GM18520 (cell line): ENCODE data around the gene MISP.
"Not testable (repeated sequence)": the region's sequence is repeated elsewhere in the genome, so short reads cannot be mapped to it uniquely, and the experiment has no call there.

Experiments used
- ATAC-seq: cut with Tn5 transposase; IDR thresholded peaks from one replicate; pipeline ENCODE4 v1.9.1; 2021; ENCODE audit not compliant: unreplicated experiment

The MISP gene

DNA sequence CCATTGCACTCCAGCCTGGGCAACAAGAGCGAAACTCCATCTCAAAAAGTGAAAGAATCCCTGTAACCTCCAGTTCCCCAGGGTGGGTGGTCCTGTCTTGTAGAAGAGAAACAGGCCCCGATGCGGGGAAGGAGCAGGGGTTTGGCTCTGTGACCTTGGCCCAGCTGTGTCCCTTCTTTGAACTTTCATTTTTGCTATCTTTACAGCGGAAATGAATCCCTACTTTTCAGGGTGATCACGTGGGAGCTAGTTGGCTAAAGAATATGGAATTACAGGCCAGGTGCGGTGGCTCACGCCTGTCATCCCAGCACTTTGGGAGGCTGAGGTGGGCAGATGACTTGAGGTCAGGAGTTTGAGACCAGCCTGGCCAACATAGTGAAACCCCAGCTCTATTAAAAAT lies 5.8 kb upstream of the MISP start:
- not testable (repeated sequence) for ATAC-seq

DNA sequence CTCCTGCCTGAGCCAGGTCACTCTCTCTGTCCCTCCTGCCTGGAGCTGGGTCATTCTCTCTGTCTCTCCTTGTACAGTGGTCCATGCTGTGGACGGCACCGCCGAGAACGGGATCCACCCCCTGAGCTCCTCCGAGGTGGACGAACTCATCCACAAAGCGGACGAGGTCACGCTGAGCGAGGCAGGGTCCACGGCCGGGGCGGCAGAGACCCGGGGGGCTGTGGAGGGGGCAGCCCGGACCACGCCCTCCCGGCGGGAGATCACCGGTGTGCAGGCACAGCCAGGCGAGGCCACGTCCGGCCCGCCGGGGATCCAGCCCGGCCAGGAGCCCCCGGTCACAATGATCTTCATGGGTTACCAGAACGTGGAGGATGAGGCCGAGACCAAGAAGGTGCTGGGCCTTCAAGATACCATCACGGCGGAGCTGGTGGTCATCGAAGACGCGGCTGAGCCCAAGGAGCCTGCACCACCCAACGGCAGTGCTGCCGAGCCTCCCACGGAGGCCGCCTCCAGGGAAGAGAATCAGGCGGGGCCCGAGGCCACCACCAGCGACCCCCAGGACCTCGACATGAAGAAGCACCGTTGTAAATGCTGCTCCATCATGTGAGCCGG lies 4.6 kb upstream of the MISP start:
- ATAC-seq: no peak

GRCh38 chr19:746956-747355 lies 4.0 kb upstream of the MISP start:
- ATAC-seq: no peak

DNA sequence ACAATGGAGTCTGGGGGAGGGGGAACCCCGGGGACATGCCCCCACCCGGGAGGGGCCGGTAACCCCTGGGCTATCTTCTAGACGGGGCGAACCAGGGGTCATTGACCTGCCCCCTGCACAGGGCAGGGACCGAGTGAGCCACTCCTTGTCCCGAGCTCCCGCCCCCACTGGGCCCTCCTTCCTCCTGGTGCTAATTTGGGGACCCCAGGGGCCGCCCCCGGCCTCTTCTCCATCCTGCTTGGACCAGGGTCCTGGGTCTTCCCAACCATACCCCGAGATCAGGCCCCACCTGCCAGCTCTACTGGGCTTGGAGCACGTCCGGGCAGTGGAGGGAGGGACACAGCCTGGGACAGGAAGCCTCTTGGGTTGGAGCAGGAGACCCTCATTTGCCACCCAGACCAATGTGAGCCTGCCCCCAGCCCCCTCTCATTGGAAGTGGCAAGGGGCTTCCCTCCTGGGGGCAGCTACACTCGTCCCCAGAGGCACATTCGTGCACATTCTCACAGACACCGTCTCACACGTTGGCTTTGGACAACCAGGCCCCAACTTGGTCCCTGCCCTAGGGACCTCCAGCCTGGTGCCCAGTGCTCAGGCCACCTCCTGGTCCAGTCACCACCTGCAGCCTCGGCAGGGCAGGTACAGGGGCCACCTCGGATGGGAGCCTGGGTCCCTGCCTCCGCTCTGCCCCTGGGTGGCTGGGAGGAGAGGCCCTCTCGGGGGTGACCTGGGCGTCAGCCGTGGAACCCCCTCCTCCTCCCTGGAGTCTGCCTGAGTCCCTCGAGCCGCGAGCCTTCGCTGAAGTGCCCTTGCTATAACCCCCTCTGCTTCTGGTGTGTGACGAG lies 3.3 kb upstream of the MISP start:
- no peak for ATAC-seq

GRCh38 chr19:748274-748598 lies 2.7 kb upstream of the MISP start:
- no peak for ATAC-seq

- ATAC-seq: no peak
Observed at GRCh38 chr19:749811-750210, 1.1 kb upstream of the MISP start.

- no peak for ATAC-seq
Observed at GRCh38 chr19:751501-752341, 809 bp downstream of the MISP start.

GRCh38 chr19:752652-753517 lies 2.0 kb downstream of the MISP start:
- no peak for ATAC-seq

GRCh38 chr19:754530-754929 lies 3.6 kb downstream of the MISP start:
- no peak for ATAC-seq

- no peak for ATAC-seq
Observed at GRCh38 chr19:755063-755462, 4.2 kb downstream of the MISP start.

DNA sequence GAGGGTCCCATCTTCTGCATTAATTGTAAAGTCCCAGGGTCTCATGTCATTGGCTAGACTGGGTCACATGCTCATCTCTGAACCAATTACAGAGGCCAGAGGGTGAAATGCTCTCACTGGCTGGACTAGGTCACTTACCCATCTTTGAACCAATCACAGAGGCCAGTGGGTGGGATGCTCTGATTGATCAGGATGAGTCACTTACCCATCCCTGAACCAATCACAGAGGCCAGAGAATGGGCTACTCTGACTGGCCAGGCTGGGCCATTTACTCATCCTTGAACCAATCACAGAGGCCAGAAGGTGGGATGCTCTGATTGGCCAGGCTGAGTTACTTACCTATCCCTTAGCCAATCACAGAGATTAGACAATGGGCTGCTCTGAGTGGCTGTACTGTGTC lies 5.3 kb downstream of the MISP start:
- no peak for ATAC-seq

DNA sequence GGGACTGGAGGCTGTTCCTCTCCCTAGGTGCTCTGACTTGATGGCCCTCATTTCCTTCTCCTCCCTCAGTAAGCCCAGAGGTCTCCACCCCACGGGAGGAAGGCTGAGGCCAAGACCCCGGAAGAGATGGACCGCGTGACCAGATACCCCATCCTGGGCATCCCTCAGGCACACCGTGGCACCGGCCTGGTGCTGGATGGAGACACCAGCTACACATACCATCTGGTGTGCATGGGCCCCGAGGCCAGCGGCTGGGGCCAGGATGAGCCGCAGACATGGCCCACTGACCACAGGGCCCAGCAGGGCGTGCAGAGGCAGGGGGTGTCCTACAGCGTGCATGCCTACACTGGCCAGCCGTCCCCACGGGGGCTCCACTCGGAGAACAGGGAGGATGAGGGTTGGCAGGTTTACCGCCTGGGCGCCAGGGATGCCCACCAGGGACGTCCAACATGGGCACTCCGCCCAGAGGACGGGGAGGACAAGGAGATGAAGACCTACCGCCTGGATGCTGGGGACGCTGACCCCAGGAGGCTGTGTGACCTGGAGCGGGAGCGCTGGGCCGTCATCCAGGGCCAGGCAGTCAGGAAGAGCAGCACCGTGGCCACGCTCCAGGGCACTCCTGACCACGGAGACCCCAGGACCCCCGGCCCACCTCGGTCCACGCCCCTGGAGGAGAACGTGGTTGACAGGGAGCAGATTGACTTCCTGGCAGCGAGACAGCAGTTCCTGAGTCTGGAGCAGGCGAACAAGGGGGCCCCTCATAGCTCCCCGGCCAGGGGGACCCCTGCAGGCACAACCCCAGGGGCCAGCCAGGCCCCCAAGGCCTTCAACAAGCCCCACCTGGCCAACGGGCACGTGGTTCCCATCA lies 6.1 kb downstream of the MISP start:
- no peak for ATAC-seq

GRCh38 chr19:757811-758668 lies 7.1 kb downstream of the MISP start:
- ATAC-seq: no peak

DNA sequence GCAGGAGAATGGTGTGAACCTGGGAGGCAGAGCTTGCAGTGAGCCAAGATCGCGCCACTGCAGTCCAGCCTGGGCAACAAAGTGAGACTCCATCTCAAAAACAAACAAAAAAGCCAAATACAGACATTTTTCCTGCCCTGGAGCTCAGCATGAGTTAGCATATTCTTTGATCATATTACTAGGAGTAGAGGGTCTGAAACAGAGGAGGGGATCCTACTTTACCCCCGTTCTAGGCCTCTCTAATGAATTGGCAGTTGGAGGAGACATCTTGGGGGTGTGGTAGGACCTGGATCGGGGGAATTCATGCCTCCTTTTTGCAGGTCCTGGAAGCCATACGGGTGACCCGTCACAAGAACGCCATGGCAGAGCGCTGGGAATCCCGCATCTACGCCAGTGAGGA lies 12.3 kb downstream of the MISP start:
- ATAC-seq: no peak

DNA sequence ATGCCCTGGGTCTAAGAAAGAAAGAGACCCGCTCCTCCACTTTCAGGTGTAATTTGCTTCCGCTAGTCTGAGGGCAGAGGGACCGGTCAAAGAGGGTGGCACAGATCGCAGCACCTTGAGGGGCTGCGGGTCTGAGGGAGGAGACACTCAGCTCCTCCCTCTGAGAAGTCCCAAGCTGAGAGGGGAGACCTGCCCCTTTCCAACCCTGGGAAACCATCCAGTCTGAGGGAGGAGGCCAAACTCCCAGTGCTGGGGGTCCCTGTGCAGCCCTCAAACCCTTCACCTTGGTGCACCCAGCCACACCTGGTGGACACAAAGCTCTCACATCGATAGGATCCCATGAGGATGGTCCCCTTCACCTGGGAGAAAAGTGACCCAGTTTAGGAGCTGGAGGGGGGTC lies 13.0 kb downstream of the MISP start:
- no peak for ATAC-seq

- ATAC-seq: no peak
Observed at GRCh38 chr19:764301-764700, 13.4 kb downstream of the MISP start.

- no peak for ATAC-seq
Observed at GRCh38 chr19:765179-765738, 14.3 kb downstream of the MISP start.

GRCh38 chr19:768424-768823 lies 17.5 kb downstream of the MISP start:
- ATAC-seq: no peak

GRCh38 chr19:769616-770015 lies 18.7 kb downstream of the MISP start:
- no peak for ATAC-seq
